Common myeloid progenitor, CD34-positive (primary cell): Measurements from ENCODE around the gene CARMIL1.
A peak's percentile ranks its signal among the peaks of the same experiment; 100 is the strongest.

ENCODE experiments used
- CTCF ChIA-PET: fragments of 350-600 bp; sonication (Branson Sonifier 250); formaldehyde crosslinking; loops from one replicate; lab custom pipeline; 2021; ENCODE audit warnings: antibody characterized with exemption; lab: Charles Lee
- POLR2A ChIA-PET: fragments of 350-600 bp; sonication (Branson Sonifier 250); formaldehyde crosslinking; loops from one replicate; lab custom pipeline; 2021; ENCODE audit warnings: antibody characterized with exemption; lab: Charles Lee
- DNase-seq, 3 donors: peaks; one replicate each; pipeline versions ENCODE4 v3.0.0 to v3.0.0-alpha.2; 2013
- H3K27ac ChIP-seq, 2 experiments: 1 replicate in 1 of 2; 2 replicates in 1 of 2; pipeline ENCODE4 v1.7.0; 2013; ENCODE audit warnings: inconsistent platforms in 2 of 2, low read length in 2 of 2, mild to moderate bottlenecking in 2 of 2, low read depth in 1 of 2, moderate library complexity in 1 of 2; ENCODE audit not compliant: severe bottlenecking in 2 of 2, insufficient read depth in 1 of 2, poor library complexity in 1 of 2
- H3K27me3 ChIP-seq, 5 experiments: replicated peaks in 2 of 5; 1 replicate in 3 of 5; 2 replicates in 2 of 5; pipeline versions ENCODE4 v1.6.1 to v1.7.0; 2013; ENCODE audit warnings: low read length in 4 of 5, mild to moderate bottlenecking in 2 of 5, moderate library complexity in 2 of 5, inconsistent platforms in 1 of 5; ENCODE audit not compliant: insufficient read depth in 5 of 5, control insufficient read depth in 4 of 5
- H3K36me3 ChIP-seq, 4 experiments: 1 replicate in 2 of 4; 2 replicates in 2 of 4; pipeline versions ENCODE4 v1.6.1 to v1.7.0; 2013; ENCODE audit warnings: low read length in 3 of 4, control low read depth in 1 of 4, mild to moderate bottlenecking in 1 of 4; ENCODE audit not compliant: control insufficient read depth in 4 of 4, insufficient read depth in 4 of 4
- H3K4me1 ChIP-seq, 4 experiments: 1 replicate in 3 of 4; 2 replicates in 1 of 4; pipeline versions ENCODE4 v1.6.1 to v1.7.1; 2013; ENCODE audit warnings: low read length in 3 of 4, mild to moderate bottlenecking in 3 of 4, control low read depth in 1 of 4, inconsistent platforms in 1 of 4, moderate library complexity in 1 of 4; ENCODE audit not compliant: control insufficient read depth in 4 of 4, insufficient read depth in 4 of 4; ENCODE audit errors: control extremely low read depth in 1 of 4
- H3K4me3 ChIP-seq, 7 experiments: 1 replicate in 4 of 7; 2 replicates in 3 of 7; pipeline versions ENCODE4 v1.5.1 to v1.7.0; 2013; ENCODE audit warnings: mild to moderate bottlenecking in 7 of 7, low read length in 6 of 7, moderate library complexity in 6 of 7, inconsistent platforms in 2 of 7, low read depth in 2 of 7, control low read depth in 1 of 7; ENCODE audit not compliant: insufficient read depth in 4 of 7, control insufficient read depth in 1 of 7; ENCODE audit errors: extremely low read depth in 1 of 7
- H3K9me3 ChIP-seq, 5 experiments: 1 replicate in 4 of 5; 2 replicates in 1 of 5; pipeline versions ENCODE4 v1.6.1 to v1.7.1; 2013; ENCODE audit warnings: low read length in 4 of 5, mild to moderate bottlenecking in 2 of 5, inconsistent platforms in 1 of 5, low read depth in 1 of 5, moderate library complexity in 1 of 5; ENCODE audit not compliant: control insufficient read depth in 4 of 5, insufficient read depth in 2 of 5; ENCODE audit errors: control extremely low read depth in 1 of 5
- WGBS: methylation state at CpG from one replicate; pipeline ENCODE4 v1.1.5; 2013; ENCODE audit not compliant: insufficient coverage; 5-methylcytosine and 5-hydroxymethylcytosine counted together

Gene CARMIL1

DNA sequence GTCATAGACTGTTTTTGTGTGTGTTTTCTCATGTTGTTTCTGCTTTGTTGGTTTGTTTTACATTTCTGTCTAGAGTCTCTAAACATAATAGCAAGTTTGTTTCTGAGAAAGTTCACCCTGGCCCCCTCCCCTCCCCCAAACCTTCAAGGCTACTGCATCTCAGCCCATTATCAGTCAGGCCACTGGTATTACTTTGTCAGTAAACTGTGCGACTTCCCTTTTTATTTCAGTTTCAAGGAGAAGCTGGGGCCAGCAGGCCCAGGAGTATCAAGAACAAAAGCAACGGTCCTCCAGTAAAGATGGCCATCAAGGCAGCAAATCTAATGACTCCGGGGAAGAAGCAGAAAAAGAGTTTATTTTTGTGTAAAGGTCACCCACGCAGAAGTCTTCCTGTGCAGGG is 340.0 kb downstream of the CARMIL1 start:
- CTCF ChIA-PET, result no interaction called here
- WGBS, result 40% methylated on average over 4 of the region's 4 CpGs
- peaks cover 0 to 3% (median 0%) of the 10 kb centered on the region in 4 experiments for H3K36me3 ChIP-seq
- H3K4me3 ChIP-seq, result no peak overlapping the region
- no peaks in the 10 kb centered on the region for H3K27me3 ChIP-seq
- no peaks in the 10 kb centered on the region for H3K9me3 ChIP-seq
- H3K4me1 ChIP-seq, result peaks cover 6 to 24% (median 11%) of the 10 kb centered on the region in 4 experiments
- H3K27ac ChIP-seq, result peak overlapping the region in 1 of 2 experiments; percentile 12
- peak; percentile 22 to 60 (median 46) for DNase-seq
- POLR2A ChIA-PET, result no interaction called here

DNA sequence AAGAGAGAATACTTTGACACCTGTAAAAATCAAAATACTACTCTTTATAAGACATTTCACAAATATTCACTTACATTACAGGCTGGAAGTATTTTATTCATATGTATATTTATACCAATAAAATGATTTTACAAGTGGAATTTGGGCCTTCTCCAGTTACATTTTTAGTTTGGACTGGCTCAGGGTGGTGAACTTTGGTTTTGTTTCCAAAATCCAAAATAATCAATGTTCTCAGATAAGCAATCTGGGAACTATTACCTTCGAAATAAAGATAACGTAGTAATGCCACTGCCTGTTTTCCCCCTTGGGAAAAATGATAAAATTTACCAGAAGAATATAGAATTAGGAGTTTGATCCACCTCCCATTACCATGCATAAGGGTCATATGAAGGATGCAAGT is 341.2 kb downstream of the CARMIL1 start:
- Histone ChIP-seq H3K4me3 (no peak overlapping the region), H3K4me1 (peaks cover 6 to 24% (median 11%) of the 10 kb centered on the region in 4 experiments), H3K27ac (no peak overlapping the region), H3K9me3 (no peaks in the 10 kb centered on the region), H3K36me3 (peaks cover 0 to 3% (median 0%) of the 10 kb centered on the region in 4 experiments), H3K27me3 (no peaks in the 10 kb centered on the region)
- CTCF ChIA-PET, result no interaction called here
- WGBS, result no CpG with 5 or more reads among the region's 2 CpGs
- no peak for DNase-seq
- POLR2A ChIA-PET, result no interaction called here

- DNase-seq, result no peak
- no peaks in the 10 kb centered on the region for H3K9me3 ChIP-seq
- peaks cover 6 to 17% (median 8%) of the 10 kb centered on the region in 4 experiments for H3K4me1 ChIP-seq
- H3K4me3 ChIP-seq, result no peak overlapping the region
- H3K27me3 ChIP-seq, result no peaks in the 10 kb centered on the region
- CTCF ChIA-PET, result no interaction called here
- no peak overlapping the region for H3K27ac ChIP-seq
- 90% methylated on average over 1 of the region's 1 CpG for WGBS
- H3K36me3 ChIP-seq, result peaks cover 0 to 3% (median 0%) of the 10 kb centered on the region in 4 experiments
- POLR2A ChIA-PET, result no interaction called here
Measured at GRCh38 chr6:25623065-25623464, 343.9 kb downstream of the CARMIL1 start.

DNA sequence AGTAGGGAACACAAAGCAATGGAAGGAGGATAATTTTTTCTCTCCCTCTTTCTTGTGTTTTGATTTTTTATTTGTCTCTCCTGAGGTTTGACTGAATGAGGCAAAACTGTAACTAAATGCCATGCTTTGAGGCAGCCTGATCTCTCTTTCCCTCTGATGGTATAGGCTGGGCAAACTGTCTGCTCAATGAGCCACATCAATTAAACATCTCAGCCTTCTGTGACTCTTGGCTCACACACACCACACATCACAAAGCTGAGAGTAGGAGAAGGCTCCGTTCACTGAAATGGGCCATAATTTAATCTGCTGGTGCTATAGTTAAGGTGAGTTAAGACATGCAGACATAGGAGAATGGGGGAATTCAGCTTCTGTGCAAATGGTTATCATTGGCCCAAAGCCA is 344.7 kb downstream of the CARMIL1 start:
- DNase-seq, result no peak
- ChIA-PET CTCF (no interaction called here), POLR2A (no interaction called here)
- peaks cover under 1 to 9% (median 5%) of the 10 kb centered on the region in 4 experiments for H3K4me1 ChIP-seq
- no CpG with 5 or more reads among the region's 1 CpG for WGBS
- no peak overlapping the region for H3K4me3 ChIP-seq
- no peak overlapping the region for H3K27ac ChIP-seq
- no peaks in the 10 kb centered on the region for H3K9me3 ChIP-seq
- H3K27me3 ChIP-seq, result peaks cover 0 to 2% (median 0%) of the 10 kb centered on the region in 5 experiments
- H3K36me3 ChIP-seq, result peaks cover 0 to 3% (median 0%) of the 10 kb centered on the region in 4 experiments

GRCh38 chr6:25627001-25627400 is 347.8 kb downstream of the CARMIL1 start:
- ChIA-PET CTCF (no interaction called here), POLR2A (no interaction called here)
- no peaks in the 10 kb centered on the region for H3K4me1 ChIP-seq
- no peaks in the 10 kb centered on the region for H3K36me3 ChIP-seq
- DNase-seq, result no peak
- no peak overlapping the region for H3K4me3 ChIP-seq
- no peak overlapping the region for H3K27ac ChIP-seq
- 93% methylated on average over 3 of the region's 3 CpGs for WGBS
- H3K9me3 ChIP-seq, result no peaks in the 10 kb centered on the region
- H3K27me3 ChIP-seq, result peaks cover 0 to 3% (median 2%) of the 10 kb centered on the region in 5 experiments

DNA sequence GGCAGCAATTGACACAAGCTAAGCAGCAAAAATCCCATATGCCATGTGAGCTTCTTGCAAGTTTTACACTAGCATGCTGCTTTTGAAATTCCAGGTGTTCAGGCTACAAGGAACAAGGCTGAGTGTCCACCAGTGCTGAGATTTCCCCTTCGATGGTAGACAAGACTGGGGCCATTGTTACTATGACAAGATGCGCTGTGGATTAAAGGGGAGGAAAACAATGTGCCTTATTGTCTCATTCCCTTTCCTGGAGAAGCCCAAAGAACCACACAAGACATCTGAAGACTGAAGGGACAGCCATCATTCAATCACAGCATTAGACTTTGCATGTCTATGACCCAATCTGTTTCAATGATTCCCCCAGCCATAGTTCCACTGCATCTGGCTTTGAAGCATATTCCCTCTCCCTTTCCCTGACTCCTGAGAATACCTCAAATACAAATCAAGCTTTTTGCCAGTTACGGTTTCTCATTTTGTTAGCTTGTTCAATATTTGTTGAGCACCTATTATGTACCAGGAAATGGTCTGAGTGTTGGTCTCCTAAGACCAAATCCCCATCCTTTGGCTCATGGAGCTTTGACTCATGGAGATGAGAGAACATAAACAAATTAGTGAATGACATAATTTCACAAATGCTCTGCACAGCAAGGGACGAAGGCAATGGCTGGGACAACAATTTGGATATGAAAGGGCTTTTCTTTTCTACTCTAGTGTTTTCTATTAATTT is 349.5 kb downstream of the CARMIL1 start:
- ChIA-PET CTCF (interaction anchor here (0.8 to 1.0 kb wide), 2 partner anchors 26 to 406 kb away, joined by 3 to 4 read pairs; no protein-coding TSS in a partner anchor), POLR2A (no interaction called here)
- no peaks in the 10 kb centered on the region for H3K4me1 ChIP-seq
- peaks cover 0 to 3% (median 2%) of the 10 kb centered on the region in 5 experiments for H3K27me3 ChIP-seq
- no peak overlapping the region for H3K27ac ChIP-seq
- H3K36me3 ChIP-seq, result no peaks in the 10 kb centered on the region
- WGBS, result 100% methylated on average over 2 of the region's 4 CpGs
- DNase-seq, result no peak
- no peak overlapping the region for H3K4me3 ChIP-seq
- H3K9me3 ChIP-seq, result no peaks in the 10 kb centered on the region

DNA sequence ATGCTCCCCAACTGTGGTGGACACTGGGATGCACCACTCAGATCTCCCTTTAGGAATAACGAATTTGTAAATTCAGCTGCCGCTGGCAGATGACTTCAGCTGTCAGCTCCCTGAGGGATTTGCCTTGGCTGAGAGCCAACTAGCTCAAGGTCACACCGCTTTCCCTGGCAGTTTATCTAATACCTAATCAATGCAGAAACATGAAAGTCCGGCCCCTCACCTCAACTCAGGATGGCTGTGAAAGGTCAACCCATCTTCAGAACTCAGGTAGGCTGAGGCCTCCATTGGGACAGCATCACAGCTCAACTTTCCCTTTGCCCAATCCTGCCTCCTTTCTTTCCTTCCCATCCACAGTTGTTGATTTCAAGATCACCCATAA is 350.0 kb downstream of the CARMIL1 start:
- 98% methylated on average over 4 of the region's 4 CpGs for WGBS
- Histone ChIP-seq H3K4me3 (no peak overlapping the region), H3K9me3 (no peaks in the 10 kb centered on the region), H3K36me3 (no peaks in the 10 kb centered on the region), H3K27me3 (peaks cover 0 to 3% (median 2%) of the 10 kb centered on the region in 5 experiments), H3K4me1 (no peaks in the 10 kb centered on the region), H3K27ac (no peak overlapping the region)
- CTCF ChIA-PET, result interaction anchor here (1.0 kb wide), 1 partner anchor 26 kb away, joined by 4 read pairs; no protein-coding TSS in a partner anchor
- DNase-seq, result no peak
- POLR2A ChIA-PET, result no interaction called here
